Activated CD4-positive, alpha-beta T cell treated with anti-CD3 and anti-CD28 coated beads for 24 hours (primary cell): ENCODE measurements around the gene PNPLA7.

Experiments
- DNase-seq, 2 donors: peaks; one replicate each; pipeline ENCODE4 v3.0.0-alpha.2; 2020; ENCODE audit warnings: low read depth in 2 of 2

PNPLA7 gene

GRCh38 chr9:137462396-137462985 lies 87.7 kb downstream of the PNPLA7 start:
- DNase-seq: no peak

- peak; percentile 42 to 72 for DNase-seq
Observed at GRCh38 chr9:137461663-137462395, 88.4 kb downstream of the PNPLA7 start.

DNA sequence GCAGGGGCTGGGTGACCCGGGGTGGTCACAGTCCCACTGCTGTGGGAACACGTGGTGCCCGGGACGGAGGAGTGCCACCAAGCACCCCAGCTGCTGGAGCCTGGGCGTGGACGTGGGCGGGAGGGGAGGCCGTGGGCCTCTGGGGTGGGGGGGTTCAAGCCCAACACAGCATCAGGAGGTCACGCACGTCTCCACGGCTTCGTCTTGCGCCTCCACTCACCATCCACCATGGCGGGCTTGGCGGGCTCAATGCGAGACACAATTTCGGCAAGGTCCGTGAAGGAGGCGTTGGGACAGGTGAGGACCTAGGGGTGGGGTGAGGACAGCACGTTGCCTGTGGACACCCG lies 88.9 kb downstream of the PNPLA7 start:
- no peak for DNase-seq

GRCh38 chr9:137460363-137461315 lies 89.6 kb downstream of the PNPLA7 start:
- no peak for DNase-seq

- DNase-seq: no peak
Observed at GRCh38 chr9:137459601-137460362, 90.4 kb downstream of the PNPLA7 start.

DNA sequence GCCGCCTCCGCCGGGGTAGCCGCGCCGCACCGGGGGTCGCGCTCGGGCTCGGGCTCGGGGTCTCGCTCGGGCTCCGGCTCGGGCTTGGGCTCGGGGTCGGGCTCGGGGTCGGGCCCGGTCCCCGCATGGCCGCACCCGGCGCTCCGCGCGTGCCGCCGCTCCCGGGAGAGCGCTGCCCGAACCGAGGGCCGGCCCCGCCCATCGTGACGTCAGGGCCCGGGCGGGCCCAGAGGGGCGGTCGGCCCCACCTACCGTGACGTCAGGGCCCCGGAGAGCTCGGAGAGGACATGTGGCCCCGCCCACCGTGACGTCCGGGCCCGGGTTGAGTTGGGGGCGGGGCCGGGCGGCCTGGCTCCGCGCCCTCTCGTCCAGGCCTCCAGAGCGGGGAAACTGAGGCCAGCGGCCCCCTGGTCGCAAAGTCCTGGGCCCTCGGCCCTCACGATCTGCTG lies 91.0 kb downstream of the PNPLA7 start, which contains the start of gene NSMF:
TSS of gene NSMF (minus strand) at position 183 of the 449 bp plus-strand sequence. CDS start 232 bp downstream, outside the sequence.
- peak; percentile 94 for DNase-seq

- no peak for DNase-seq
Observed at GRCh38 chr9:137458194-137459151, 91.7 kb downstream of the PNPLA7 start.

- no peak for DNase-seq
Observed at GRCh38 chr9:137457406-137458193, 92.6 kb downstream of the PNPLA7 start.

- no peak for DNase-seq
Observed at GRCh38 chr9:137456864-137457405, 93.3 kb downstream of the PNPLA7 start.

- DNase-seq: no peak
Observed at GRCh38 chr9:137456061-137456863, 93.9 kb downstream of the PNPLA7 start.

GRCh38 chr9:137455359-137455991 lies 94.7 kb downstream of the PNPLA7 start:
- no peak for DNase-seq

DNA sequence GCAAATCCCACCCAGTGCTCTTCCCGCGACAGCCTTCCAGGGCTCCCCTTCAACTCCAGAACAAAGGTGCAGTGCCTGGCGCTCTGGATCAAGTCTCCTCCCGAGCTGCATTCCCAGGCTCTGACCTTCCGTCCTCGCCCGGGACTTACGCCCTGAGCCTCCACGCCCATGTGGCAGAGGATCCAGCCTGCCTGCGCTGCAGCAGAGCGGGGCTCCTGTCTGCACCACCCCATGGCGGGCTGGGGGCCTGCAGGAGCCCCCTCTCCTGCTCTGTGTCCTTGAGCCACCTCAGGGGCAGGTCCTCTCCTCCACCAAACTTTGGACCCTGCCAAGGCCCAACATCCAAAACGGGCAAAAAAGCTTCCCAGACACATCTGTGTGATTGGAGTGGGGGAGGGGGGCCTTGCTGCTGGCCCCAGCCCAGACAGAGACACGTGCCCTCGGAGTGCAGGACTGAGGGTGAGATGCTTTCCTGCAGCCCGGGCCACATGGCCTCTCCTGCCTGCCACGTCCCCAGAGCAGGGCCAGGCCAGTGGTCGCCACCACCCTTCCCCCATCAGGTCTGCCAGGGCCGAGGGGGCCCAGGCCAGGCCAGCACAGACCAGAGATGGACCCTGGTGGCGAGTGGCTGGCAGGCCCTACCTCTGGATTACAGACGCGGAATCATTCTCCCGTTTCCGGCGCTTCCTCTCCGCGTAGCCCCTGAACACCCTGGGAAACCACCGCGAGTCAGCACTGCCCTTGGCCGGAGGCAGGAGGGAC lies 95.4 kb downstream of the PNPLA7 start:
- no peak for DNase-seq

DNA sequence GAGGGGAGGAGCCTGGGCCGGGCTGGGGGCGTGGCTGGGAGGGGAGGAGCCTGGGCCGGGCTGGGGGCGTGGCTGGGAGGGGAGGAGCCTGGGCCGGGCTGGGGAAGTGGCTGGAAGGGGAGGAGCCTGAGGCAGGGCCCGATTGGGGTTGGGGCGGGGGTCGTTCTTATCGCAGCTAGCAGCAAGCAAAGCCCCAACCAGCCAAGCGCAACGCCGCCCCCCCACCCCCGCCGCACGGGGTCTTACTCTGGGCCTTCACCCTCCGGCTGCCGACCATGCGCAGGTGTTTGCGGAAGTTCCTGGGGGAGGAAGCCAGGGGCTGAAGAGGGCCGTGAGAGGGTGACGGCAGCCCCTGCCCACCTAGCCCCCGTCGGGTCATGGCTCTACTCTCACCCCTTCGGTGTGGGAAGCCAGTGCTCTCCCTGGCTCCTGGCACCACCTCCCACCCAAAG lies 96.0 kb downstream of the PNPLA7 start:
- DNase-seq: no peak

DNA sequence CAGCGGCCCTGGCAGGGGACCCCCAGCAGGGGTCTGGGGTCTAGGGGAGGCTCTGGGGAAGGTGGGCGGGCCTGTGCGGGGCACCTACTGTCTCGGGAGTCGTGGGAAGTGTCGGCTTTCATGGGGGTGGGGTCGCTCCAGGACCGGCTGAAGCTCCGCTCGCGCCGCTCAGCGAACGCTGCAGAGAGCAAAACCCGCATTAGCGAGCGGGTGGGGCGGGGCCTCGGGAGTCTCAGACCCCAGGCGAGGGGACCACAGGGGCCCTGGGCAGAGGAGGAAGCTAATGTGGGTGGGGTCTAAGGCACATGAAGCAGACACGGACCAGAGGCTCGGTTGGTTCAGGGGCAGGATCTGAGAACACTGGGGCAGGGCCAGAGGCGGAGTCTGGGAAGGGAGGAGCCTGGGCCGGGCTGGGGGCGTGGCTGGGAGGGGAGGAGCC lies 96.5 kb downstream of the PNPLA7 start:
- DNase-seq: peak; percentile 41

DNA sequence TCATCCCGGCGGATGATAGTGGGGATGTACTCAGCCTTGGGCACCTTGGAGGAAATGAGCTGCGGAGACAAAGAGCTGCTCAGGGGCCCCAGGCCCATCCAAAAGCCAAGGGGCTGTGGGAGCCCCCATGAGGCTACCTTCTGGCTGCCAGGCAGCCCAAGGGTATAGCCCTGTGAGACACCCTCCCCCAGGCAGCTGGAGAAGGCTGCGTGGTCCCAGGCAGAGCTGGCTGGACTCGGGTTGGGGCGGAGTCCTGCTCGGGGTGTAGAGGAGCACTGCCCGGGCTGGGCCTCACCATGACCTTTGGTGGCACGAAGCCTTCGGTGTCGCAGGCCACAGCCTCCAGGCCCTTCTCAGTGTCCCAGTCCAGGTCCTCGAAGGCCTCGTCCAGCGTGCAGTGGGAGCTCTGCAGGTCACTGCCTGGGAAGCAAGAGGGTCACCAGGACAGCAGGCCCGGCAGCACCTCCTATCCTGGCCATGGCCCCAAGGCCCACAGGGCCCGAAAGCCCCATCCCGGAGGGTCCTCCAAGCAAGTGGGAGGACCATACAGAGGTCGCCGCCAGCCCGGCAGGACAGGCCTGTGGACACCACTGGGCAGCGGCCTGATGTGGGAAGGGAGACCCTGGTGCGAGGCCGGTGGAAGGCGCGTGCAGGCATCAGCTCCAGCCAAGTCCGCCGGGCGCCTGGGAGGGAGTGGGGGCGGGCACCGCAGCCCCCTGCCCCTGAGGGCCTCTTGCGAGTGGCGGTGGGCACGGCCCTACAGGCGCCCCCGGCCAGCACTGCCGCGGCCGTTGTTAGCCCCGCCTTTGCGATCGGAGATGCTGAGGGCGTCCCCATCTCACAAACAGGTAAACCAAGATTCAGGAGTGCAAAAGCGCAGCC lies 97.2 kb downstream of the PNPLA7 start:
- no peak for DNase-seq
